Stimulated activated CD4-positive, alpha-beta T cell treated with anti-CD3 and anti-CD28 coated beads, TNF-alpha, amount 100 ng/mL, for 1 hour (primary cell): Measurements from ENCODE around the gene AVPR1B.
"Not testable (repeated sequence)": the region's sequence is repeated elsewhere in the genome, so short reads cannot be mapped to it uniquely, and the experiment has no call there.

Experiments
- DNase-seq, 3 donors: peaks; one replicate each; pipeline ENCODE4 v3.0.0-alpha.2; 2020; ENCODE audit warnings: low read depth in 3 of 3, low spot score in 1 of 3

AVPR1B gene

GRCh38 chr1:206082831-206083695, 34.1 kb downstream of the AVPR1B start:
- DNase-seq = no peak

DNA sequence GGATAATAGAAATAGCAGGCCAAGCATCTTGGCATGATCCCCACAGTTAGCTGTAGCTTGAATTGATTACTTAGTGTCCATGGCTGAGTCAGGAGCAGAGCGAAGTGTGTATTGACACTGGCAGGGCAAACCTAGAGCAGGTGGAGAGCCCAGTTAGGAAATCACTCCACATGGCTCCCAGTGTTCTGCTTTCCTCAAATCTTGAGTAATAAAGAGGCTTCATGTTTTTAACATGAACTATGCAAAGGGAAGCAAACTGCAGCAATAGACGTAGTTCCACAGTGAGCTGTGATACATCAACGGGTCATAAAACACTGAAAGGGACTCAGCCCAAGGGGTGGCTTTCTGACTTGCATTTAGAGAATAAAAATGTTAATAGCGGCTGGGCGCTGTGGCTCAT, 35.3 kb downstream of the AVPR1B start:
- no peak for DNase-seq

- DNase-seq = no peak
These were observed 37.0 kb downstream of the AVPR1B start for GRCh38 chr1:206080026-206080820.

DNA sequence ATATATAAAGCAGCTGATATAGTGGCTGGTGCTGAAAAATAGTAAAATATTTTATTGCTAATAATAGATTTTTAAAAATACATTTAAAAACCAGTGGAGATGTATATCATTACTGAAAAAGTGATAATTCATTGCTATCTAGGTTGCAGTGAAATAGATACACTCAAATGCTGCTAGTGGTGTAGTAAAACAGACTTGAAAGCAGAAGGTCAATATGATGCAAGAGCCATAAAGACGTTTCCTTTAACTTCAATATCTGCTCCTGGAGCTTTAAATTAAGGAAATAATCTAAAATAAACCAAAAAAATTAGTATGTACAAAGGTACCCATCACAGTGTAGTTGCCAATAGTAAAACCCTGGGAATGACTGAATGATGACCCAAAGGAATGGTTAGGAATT, 38.1 kb downstream of the AVPR1B start:
- no peak for DNase-seq

- DNase-seq = no peak
These were observed 41.1 kb downstream of the AVPR1B start for GRCh38 chr1:206075786-206076755.

GRCh38 chr1:206074839-206075238, 42.3 kb downstream of the AVPR1B start:
- no peak for DNase-seq

DNA sequence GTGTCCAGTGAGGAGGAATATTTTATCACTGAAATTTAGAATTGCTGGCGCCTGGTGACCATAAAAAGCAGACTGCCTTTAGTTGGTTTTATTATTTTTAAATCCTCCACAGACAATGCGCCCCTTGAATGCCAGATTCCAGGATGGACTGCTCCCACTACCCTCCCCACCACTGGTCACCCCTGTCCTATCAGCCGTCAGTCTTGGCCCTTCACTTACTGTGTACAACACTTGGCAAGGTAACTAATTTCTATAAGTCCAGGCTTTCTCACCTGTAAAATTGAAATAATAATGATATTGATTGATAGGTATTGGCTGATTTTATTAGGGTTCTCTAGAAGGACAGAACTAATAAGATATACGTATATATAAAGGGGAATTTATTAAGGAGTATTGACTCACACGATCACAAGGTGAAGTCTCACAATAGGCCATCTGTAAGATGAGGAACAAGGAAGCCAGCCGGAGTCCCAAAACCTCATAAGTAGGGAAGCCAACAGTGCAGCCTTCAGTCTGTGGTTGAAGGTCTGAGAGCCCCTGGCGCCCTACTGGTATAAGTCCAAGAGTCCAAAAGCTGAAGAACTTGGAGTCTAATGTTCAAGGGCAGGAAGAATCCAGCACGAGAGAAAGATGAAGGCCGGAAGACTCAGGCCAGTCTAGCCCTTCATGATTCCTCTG, 46.4 kb downstream of the AVPR1B start:
- DNase-seq = no peak

DNA sequence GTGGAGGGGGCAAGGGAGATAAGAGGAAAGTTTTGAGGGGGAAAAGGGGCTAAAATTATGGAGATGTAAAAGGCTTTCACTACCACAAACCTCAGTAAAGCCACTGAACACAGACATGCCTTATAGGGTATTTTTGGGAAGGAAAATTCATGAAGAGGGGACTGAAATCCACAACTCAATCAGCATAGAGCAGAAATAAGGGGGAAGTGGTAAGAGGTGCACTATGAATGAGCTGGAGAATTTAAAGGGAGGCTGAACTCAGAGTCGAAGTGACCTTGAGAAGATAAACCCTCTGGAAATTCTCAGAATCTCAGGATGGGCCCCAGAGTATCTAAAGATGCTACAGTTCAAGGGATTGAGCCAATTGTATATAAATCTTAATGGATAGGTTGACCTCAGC, 48.9 kb downstream of the AVPR1B start:
- no peak for DNase-seq

DNA sequence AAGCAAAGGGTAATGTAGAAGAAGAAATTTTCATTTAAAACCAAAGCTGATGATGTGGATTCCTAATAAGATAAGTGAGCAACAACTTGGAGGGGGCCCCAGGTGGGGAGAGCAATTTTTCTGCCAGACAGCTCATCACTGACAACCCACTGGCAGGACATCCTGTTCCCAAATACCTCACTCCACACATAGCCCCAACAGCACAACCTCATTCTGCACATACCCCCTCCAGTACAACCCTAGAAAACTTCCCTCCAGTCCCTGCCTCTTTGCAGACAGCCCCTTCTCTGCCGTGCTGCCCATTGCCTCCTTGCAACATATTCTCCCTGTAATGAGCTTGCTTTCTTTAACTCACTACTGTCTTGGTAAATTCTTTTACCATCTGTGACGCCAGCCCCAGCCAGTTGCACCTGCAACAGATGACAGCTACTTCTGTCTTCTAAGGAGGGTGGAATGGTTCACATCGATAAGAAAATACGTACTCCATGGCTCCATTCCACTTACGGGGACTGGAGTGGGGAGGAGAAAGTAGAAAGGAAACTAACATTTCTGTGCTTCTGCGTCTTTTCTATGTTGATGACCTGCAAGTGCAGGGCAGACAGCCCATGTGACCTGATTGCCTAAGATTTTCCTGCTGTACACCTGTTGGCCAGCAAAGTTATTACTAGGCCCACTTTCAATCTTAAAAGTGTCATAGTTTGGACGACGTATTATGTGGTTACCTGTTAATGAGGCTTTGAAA, 49.5 kb downstream of the AVPR1B start:
- DNase-seq = no peak

DNA sequence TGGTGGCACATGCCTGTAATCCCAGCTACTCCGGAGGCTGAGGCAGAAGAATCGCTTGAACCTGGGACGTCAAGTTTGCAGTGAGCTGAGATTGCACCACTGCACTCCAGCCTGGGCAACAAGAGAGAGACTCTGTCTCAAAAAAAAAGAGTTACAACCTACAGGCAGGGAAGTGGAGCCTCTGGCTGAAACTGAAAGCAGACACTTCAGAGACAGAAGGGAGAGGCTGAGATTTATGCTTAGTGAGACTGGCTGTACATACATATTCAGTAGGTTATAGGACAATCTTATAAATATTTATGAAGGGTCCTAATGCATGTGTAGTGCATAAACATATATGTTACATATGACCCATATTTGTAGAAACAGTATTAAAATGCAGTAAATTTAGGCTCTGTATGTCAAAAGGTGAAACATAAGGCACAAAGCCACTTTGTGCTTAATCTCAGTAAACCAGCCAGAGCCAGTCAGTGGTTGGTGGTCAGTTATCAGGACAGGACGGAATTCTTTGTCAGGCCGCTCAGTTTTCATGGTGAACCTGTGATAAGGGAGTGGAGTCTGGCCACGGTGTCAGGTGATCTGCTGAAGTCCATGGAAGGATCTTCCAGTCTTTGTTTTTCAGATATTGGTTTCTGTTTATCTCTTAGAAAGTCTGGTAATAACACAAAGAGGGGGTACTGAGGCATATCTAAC, 50.6 kb downstream of the AVPR1B start:
- no peak for DNase-seq

DNA sequence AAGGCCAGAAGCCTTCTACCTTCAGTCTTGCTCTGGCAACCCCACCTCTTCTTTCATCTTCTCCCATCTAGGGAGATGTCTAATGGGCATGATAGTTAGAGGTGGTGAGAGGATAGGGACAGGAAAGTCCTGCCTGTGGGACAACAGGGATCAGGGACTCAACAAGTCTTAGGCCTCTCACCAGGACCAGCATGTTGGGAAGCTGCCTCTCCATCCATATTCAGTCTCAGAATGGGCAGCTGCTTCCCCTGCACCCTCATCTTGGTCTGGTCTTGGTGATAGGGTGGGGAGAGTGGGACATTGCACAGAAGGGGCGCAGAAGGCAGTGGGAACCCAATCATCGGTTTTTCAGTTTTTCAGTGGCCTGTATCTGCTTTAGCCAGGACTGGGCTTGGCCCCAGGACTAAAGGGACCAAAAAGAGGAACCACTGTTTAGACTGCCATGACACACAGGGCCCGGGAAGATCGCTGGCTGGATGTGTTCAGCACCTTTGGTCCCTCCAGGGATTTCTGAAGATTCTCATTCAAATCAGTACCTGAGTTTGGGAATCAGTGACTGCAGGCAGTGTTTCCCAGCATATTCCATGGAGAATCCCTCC, 51.5 kb downstream of the AVPR1B start:
- DNase-seq = no peak

GRCh38 chr1:206064501-206064900, 52.7 kb downstream of the AVPR1B start:
- not testable (repeated sequence) for DNase-seq

GRCh38 chr1:206064001-206064400, 53.2 kb downstream of the AVPR1B start:
- not testable (repeated sequence) for DNase-seq

GRCh38 chr1:206062464-206062863, 54.7 kb downstream of the AVPR1B start:
- no peak for DNase-seq

GRCh38 chr1:206060844-206061243, 56.3 kb downstream of the AVPR1B start:
- no peak for DNase-seq
